GM19193 (cell line): ENCODE data around the gene SLC34A1.

Experiments
- POLR2A ChIP-seq: IDR thresholded peaks from 4 replicates; pipeline ENCODE4 v1.6.1; 2011; ENCODE audit not compliant: insufficient read depth, insufficient read length; ENCODE audit errors: extremely low read depth

Gene SLC34A1

DNA sequence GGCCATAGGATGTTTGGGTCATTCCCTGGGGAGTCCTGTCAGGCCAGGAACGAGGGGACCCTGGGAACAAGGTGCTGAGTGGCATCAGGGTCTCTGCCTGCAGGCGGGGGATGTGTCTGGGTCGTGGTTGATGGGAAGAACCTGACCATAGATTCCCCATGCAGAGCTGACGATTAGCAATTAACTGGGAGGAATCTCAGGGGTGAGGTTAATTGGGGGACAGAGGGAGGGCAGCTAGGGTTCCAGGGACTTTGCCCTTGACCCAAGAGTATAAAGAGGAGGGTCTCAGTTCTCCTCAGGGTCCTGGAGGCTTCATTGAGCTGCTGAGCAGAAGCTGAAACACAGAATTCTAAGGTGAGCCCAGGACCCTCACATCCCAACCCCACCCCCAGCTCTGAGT, at the start of gene SLC34A1:
Gene SLC34A1, plus strand, starts transcription at position 301 of the 400 bp plus-strand sequence. CDS start 1,308 bp downstream, outside the sequence.
- no peak for TF ChIP-seq POLR2A

- TF ChIP-seq POLR2A, result no peak
Measured at GRCh38 chr5:177334781-177335700, 49.2 kb upstream of the SLC34A1 start.

GRCh38 chr5:177335701-177336065, 48.6 kb upstream of the SLC34A1 start:
- no peak for TF ChIP-seq POLR2A

DNA sequence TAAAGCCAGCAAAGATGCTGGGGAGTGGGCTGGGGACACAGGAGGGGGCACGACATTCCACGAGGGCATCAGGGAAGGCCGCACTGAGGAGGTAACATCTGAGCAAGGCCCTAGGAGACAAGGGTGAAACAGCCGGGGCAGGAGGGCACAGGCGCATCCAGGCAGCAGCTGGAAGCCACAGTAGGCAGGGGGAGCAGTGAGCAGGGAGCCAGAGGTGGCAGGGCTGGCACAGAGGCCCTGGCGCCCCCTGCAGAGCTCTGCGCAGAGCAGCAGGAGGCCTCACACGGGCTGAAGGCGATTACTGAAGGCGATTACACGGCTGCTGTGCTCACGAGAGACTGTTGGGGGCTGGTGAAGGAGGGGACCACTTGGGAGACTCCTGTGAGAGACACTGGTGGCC, 48.1 kb upstream of the SLC34A1 start:
- no peak for TF ChIP-seq POLR2A

- no peak for TF ChIP-seq POLR2A
Measured at GRCh38 chr5:177336603-177337494, 47.4 kb upstream of the SLC34A1 start.

- no peak for TF ChIP-seq POLR2A
Measured at GRCh38 chr5:177338251-177339106, 45.8 kb upstream of the SLC34A1 start.

GRCh38 chr5:177339107-177339638, 45.1 kb upstream of the SLC34A1 start:
- no peak for TF ChIP-seq POLR2A

DNA sequence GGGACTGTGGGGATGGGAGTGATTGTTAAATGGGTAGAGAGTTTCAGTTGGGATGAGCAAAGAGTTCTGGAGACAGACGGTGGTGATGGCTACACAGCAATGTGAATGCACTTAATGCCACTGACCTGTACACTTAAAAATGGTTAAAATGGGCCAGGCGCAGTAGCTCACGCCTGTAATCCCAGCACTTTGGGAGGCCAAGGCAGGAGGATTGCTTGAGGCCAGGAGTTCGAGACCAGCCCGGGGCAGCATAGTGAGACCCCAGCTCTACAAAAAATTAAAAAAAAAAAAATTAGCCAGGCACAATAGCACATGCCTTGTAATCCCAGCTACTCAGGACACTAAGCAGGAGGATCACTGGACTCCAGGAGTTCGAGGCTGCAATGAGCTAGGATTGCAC, 40.5 kb upstream of the SLC34A1 start:
- TF ChIP-seq POLR2A, result no peak

DNA sequence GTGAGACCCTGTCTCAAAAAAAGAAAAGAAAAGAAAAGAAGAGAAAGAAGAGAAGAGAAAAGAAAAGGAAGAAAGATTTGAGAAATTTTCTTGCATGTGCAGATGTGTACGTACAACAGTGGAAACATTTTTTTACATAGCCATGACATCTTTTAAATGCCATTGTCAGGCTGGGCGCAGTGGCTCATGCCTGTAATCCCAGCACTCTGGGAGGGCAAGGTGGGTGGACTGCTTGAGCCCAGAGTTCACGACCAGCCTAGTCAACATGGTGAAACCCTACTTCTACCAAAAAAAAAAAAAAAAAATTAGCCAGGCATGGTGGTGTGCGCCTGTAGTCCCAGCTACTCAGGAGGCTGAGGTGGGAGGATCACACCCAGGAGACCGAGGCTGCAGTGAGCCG, 39.3 kb upstream of the SLC34A1 start:
- no peak for TF ChIP-seq POLR2A

DNA sequence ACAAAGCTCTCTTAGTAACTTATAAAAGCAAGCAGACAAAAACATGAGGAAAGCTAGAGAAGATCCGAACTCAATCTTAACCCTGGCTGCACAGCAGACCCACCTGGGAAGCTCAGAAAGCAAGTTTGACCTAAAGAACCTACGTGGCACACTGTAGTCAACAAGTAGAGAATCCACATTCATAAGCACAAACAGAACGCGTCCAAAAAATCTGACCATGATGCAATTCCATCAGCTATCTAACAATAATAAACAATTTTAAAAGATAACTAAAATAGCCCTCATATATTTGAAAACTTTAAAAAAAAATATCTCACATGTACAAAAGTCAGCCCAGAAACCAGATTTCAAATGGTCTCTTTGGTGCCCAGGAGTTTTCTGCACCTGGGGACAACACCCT, 37.4 kb upstream of the SLC34A1 start:
- TF ChIP-seq POLR2A, result no peak

- TF ChIP-seq POLR2A, result no peak
Measured at GRCh38 chr5:177347699-177348098, 36.5 kb upstream of the SLC34A1 start.

DNA sequence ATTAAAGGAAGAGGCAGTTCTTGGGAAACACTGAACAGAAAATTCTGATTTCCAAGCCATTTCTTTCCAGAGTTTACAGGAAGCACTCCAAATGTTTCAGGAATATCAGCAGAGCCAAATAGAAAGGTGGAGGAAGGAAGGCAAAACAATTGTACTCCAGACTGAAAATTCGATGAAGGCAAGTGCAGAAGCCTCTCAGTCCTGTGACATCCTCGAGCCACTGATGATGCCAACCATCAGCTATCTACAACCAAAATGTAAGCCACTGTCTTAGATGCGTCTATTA, 34.9 kb upstream of the SLC34A1 start:
- no peak for TF ChIP-seq POLR2A

GRCh38 chr5:177349762-177350161, 34.5 kb upstream of the SLC34A1 start:
- no peak for TF ChIP-seq POLR2A

GRCh38 chr5:177350776-177351391, 33.4 kb upstream of the SLC34A1 start:
- TF ChIP-seq POLR2A, result no peak
